COLO668 (cell line): ENCODE measurements around the gene RAI1.
"Not testable (repeated sequence)": the region's sequence is repeated elsewhere in the genome, so short reads cannot be mapped to it uniquely, and the experiment has no call there.

ENCODE experiments used
- DNase-seq: peaks from one replicate; lab custom pipeline; 2025; ENCODE audit not compliant: unreplicated experiment; lab: John Stamatoyannopoulos, UW

RAI1 gene

DNA sequence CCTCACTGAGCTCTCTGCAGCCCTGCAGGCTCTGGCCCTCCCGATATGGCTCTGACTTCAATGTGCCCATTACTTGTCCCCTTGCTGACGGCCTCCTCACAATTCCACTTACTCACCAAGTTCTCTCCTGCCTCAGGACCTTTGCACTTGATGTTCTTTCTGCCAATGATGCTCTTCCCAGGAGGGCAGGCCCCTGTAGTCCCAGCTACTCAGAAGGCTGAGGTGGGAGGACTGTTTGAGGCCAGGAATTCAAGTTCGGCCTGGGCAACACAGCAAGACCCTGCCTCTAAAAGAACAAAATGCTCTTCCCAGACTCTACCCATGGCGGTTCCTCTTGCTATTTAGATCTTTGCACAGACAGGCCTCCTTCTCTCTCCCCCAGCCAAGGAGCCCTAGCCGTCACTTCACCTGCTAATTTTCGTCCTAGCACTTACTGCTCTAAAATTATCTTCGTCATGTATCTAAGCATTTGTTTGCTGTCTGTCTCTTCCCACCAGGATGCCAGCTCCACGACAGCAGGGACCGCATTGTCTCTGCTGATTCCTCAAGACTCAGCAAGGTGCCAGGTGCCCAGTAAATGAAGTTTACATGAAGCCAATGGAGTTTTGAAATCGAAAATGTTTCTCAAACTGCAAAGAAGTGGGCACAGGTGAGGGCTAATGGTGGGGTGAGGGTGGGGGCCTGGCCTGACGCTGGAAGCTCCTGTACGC is 626 bp upstream of the RAI1 start:
- DNase-seq: no peak

DNA sequence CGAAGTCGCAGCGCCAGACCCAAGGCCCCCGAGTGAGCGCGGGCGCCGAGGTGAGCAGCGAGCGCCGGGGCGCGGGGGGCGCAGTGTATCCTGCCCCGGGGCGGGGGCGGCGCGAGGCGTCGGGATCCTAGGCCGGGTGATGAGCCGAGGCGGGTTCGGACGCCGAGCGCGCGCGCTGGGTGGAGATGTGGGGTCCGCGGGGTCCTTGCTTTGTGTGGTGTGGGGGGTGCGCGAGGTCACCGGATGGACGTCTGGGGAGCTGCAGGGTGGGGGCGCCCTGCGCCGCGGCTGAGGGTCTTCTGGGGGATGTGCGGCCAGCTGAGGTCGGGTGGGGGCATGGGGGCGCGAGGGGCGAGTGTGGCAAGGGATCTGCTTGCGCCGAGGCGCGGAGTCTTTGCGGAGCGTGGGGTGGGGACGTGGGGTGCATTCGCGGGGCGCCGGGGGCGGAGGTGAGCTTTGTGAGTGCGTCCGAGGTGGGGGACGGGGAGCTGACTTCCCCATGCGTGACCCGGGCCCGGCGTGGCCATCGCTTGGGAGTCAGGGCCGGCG is 560 bp downstream of the RAI1 start:
- peak; percentile 68 for DNase-seq

DNA sequence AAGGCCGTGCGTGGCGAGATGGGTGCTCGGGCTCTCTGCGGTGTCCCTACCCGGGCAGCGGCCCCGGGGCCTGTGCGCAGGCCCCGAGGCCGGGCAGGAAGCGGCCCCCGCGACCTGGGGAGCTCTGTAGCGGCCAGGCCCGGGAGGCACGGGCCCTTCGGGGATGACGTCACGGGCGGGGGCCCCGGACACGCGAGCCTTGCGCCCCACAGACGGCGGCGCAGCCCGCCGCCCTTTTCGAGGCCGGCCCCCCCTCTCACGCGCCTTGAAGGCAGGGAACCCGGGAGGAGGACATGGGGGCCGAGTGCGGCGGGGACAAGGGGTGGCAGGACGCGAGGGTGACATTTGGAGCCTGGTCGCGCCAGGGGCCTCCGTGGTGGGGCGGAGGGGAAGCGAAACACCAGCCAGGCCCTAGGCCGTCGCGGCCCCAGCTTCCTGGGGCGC is 1.1 kb downstream of the RAI1 start:
- peak; percentile 67 for DNase-seq

DNA sequence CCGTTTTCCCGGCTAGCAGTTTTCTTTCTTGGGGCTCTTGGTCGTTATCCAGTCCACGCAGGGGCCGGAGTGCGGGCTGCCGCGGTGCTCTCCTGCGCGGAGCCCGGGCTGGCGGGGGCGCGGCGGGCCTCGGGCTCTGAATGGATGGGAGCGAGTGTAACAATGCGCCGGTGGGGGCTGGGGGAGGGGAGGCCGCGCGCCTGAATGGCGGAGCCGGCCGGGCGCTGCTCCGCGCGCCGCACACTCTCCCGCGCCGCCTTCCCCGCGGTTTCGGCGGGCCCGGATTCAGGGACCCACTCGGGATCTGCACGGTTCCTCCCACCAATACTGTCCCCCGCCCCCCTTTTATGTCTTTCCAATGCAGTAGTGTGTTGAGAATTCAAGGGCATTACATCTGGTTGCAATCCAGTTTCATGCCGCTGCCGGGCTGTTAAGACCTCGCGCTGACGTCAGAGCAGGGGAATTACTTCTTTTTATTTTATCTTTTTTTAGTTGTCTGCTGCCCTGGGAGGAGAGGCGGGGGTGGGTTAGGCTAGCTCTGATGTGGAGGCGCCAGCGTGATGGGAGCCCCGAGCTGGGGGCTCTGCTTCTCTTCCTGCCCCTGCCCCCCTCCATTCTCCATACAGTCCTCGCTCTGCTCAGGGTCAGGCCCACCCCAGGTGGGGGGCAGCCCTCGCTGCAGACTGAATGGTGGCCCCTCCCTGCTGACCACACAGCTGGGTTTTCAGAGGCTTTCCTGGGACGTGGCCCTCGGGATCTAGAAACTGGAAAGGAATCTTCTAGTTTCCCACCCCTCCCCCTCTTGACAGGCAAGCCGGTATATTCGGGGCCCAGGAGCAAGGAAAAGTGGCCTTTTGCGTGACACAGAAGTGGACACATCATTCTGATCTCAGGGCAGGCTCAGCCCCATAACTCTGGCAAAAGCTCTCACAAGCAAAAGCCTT is 1.8 kb downstream of the RAI1 start:
- DNase-seq: peak; percentile 71

DNA sequence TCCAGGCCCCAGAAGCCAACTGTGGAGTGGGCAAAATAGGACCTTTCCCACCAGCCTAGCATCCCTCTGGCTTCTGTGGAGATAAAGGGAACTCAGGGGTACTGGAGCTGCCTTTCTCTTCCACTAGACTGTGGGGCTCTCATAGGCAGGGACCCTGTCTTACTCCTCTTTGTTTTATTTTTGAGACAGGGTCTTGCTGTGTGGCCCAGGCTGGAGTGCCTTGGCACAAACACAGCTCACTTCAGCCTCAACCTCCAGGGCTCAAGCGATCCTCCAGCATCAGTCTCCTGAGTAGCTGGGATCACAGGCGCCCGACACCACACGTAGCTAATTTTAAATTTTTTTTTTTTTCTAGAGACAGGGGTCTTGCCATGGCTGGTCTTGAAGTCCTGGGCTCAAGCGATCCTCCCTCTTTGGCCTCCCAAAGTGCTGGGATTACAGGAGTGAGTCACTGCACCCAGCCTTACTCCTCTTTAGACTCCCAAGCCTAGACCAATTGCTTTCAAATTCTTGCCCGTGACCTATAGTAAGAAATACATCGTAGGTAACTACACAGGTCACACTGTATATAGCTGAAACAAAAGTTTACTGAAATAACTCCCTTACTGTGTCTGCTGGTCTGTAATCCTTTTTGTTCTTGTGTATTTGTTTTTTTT is 2.6 kb downstream of the RAI1 start:
- DNase-seq: no peak

DNA sequence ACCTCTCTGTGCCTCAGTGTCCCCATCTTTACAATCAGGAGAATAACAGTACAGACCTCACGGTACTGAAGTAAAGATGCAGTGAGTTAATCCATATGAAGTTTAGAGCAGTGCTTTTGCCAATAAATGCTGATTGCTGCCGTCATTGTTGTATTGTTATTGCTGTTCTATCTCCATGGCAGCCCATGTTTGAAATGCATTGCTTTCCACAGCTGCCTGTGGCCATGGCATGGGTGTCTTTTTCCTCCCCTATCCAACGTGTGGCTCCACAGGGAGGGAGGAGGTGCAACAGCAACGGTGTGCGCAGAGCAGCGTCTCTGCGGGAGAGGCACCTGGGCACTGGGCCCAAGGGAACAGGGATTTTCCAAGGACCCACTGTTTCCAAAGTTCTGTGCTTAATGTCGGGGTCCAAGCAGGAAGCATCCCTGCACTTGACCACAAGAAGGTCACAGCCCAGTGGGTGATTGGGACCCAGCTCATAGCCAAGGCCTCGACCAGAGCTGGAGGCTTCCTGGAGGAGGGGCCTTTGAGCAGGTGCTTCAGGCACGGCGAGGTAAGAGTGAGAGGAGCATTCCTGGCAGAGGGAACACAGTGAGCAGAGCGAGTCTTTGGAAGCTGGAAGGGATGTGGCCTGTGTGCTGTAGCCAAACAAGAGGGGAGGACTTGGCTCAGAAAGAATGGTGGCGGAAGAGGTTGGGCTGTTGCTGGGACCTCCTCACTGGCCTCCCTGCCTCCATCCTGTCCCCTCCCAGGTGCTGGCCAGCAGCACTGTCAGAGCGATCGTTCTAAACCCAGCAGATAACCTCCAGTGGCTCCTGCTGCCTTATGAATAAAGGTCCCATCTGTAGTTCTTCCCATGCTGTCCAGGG is 3.9 kb downstream of the RAI1 start:
- peak; percentile 66 for DNase-seq

DNA sequence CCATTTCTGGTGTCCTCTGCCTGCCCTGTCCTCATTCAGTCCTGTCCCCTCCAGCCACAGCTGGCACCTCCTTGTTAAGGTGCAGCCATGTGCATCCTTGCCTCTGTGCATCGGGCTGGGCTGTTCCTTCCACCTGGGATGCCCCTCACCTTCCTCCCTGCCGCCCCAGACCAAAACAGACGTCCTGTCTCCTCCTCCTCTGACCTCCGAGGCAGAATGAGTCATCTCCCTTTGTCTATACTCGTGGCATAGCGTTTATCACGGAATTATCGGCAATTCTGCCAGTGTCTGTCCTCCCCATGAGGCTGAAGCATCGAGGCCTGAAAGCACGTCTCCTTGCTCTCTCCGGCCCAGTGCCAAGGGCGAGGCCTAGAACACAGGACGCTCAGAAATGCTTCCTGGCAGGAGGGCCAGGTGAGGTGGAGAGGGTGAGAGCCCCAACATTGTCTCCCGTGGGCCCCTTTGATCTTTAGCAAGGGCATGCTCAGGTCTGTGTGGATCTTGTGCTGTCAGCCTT is 4.6 kb downstream of the RAI1 start:
- peak; percentile 55 for DNase-seq

DNA sequence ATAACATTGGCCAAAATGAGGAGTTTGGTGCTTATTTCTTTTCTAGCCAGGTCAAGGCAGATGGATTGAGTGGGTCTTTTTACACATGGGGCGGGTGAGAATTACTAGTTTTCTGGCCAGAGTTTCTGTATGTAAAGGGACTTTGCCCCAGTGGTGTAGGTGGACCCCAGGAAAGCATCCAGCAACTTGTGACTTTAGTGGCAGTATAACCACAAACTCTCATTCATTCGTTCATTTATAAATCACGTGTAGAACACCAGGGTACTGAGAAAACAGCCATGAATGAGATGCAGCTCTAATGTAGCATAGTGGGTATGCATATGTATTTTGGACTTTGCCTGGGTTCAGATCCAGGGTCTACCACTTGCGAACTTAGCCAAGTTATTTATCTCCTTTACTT is 8.1 kb downstream of the RAI1 start:
- DNase-seq: no peak

DNA sequence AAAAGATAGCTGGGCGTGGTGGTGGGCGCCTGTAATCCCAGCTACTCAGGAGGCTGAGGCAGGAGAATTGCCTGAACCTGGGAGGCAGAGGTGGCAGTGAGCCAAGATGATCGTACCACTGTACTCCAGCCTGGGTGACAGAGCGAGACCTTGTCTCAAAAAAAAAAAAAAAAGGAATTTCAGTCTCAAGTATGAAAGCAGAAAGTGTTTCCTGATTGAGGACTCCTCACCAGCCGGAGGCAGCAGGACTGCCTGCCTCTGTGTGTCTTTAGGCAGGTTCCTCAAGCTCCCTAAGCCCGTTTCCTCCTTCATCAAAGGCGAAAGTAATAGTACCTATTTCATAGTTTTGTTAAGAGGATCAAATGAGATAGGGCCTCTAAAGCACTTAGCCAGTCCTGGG is 9.0 kb downstream of the RAI1 start:
- DNase-seq: not testable (repeated sequence)

DNA sequence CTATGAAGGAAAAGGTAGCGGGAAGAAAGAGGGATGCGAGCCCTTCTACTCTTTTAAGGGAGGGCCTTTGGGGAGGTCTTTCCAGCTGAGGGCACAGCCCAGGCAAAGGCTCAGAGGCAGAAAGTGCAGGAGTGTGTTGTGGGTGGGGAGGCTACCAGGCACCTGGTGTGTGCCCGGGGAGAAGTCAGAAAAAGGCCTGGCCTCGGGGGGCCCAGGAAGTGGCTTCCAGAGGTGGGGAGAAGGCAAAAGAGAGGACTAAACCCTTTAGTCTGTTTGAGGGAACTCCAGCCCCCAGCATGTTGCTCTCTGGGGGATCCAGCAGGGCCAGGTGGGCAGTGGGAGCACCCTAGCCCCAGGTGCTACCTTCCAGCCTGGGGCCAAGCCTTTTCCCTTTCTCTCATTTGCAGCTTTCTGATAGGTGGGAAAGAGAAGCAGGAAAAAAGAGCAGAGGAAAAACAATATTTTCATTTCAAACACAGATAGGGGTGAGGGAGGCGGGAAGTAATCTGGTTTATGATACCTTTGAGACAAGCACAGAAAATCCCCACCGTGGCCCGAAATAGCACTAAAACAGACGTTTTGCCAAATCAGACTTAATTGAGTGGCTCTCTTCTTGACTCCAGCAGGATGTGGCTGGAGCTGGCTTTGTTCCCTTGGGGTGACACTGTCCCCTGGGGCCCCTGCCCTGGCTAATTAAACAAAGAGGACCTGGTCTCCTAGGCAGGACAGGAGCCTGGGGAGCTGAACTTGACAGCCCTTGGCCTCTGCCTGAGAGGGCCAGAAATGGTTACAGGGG is 10.4 kb downstream of the RAI1 start:
- DNase-seq: peak; percentile 53

DNA sequence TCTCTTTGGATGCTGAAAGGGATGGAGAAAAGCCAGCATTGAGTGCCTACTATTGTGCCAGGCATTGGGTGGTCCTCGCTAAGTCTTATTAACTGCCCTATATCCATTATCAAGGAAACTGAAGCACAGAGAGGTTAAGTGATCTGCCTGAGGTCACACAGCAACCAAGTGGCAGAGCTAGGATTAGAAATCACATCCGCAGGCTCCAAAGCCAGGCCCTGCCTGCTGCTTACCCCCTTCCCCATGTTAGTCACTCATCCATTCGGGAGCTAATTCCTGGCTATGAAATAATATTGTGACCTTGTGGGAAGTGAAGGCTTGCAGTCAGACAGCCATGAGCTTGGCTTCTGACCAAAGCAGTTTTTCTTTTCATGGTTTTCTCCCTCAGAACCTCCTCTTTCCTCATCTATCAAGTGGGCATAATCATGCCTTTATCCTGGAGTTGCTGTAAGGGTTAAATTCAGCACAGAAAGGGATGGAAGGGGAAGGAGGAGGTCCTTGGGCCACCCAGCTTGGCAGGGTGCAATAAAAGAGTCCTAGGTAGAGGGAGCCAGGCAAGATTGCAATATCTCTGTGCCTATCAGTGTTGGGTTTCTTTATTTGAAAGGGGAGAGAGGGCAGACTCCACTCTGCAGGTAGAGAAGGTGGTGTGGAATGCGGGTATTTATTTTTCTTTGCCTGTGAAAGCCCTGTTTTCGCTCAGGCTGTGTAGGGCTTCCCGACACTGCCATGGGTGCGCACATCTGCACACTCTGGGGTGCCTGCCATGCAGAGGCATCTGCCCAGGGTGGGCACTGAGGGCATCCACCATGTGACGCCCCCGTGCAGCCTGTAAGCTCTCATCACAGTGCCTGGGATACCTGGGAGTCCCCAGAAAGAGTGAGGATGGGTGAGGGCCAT is 11.3 kb downstream of the RAI1 start:
- DNase-seq: peak; percentile 10

DNA sequence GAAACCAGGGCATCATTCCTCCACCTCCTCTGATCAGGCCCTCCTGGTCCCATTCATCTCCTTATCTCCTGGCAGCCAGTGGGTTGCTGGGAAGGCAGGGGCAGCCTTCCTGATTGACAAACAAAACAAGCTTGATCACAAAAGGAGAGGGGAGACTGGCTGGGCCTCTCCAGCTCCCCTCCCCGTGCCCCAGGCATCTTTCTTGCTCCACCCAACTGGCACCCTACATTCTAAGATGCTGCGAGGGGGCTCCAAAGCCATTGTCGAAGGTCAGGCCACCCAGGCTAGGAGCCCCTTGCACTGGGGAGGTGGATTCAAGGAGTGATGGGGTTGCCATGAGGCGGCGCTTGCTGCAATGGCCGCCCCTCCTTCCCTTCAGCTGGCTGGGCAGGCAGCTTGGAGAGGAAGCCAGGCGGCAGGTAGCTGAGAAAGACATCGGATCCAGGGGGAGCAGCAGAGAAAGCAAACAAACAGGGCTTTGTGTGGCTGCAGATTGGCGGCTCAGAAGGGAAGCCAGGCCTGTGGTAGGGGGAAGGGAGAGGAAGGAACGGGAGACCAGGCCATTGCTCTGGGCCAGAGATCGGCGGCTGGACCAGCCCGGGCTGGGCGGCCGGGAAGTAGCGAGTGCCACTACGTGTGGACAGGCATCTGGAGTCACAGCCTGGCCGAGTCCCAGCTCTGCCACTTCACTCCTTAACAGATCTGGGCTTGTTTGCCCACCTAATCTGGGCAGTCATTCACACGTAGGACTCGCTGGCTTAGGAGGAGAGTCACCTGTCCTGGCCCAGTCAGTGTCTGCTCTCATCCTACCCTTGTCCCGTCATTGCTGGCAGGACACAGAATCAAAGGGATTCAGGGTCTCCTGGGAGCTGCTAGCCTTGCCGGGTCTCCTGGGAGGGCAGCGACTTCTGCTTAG is 12.3 kb downstream of the RAI1 start:
- peak; percentile 72 for DNase-seq

DNA sequence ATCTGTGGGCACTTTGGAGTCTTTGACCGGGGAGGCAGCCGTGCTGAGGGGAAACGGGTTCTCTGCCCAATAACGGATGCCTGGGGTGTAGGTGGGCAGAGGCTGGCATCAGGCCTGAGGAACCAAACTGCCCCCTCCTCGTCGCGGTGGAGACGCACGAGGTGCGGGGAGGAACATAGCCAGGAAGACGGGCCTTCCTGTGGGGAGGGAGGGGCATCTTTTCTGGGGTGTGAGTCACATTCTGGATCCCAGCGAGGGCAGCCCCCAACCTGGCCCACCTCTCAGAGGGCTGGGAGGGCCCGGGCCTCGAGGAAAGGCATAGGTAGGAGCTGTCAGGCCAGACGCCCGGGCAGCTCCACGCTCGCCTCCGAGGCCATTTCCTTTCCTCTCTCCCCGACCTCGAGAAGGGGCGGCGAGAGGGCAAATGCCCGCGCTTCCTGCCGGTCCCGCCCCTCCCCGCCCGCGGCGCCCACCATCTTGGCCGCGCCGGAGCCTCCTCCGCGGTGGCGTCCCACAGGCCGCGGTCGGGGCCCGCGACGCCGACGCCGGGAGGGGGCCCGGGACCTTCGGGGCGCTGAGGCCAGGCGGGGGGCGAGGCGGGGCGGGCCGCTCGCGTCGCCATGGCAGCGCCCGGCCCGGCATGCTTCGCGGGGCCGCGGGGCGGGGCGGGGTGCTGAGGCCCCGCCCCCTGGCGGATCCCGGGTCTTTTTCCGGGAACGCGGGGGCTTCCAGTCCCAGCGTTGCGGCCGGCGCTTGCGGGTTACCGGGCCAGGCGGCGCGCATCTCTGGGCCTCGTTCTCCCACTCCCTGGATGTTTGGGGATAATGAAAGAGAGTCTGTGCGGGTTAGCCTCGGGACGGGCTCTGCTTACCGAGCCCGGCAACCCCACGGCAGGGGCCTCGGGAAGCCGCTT is 13.2 kb downstream of the RAI1 start:
- peak; percentile 74 for DNase-seq

DNA sequence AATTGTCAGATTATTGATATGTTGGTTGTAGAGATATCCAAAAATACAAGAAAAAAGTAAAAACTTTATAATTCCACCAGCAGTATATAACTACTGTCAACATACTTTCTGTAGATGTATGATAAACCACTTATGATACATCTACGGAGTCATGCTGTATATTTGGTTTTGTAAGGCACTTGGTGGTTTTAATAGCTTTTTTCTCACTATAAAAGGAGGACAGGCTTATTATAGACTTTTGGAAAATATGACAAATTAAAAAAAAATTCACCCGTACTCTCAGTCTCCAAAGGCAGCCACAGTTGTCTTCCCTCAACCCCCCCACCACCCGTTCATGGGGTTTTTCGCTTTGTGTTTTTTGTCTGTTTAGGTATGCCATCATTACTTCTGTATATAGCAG is 14.8 kb downstream of the RAI1 start:
- no peak for DNase-seq

DNA sequence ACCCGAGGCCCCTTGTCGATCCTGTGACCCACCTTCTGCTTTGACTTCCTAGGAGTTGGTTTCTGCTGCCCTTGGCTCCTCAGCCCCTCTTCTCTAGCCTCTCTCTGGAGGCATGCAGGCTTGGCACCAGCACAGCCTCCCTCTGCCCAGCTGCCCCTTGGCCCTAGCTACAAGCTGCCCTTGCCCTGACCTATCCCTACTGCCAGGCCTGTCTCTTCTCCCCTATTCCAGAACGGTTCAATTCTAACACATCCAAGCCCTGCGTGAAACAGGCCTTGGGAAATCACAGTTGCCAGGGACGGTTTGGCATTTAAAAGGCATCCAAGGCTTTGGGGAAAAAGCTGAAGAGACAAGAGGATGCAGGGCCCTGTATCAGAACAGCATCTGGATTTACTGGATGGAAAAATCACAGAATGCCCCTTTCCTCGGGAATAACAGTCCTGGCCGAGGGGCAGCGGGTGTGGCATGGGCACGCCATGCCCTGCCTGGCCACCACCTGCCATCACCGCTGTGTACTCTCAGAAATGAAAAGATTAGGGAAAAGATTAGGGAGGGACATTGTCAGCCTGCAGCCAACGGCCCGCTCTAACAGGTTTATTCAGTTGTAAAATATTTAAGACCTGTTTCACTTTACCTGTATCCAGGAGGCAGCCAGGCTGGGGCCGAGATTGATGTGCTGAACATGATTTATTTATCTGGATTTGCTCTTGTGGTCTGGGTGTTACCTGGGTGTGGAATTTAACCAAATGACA is 15.8 kb downstream of the RAI1 start:
- no peak for DNase-seq

DNA sequence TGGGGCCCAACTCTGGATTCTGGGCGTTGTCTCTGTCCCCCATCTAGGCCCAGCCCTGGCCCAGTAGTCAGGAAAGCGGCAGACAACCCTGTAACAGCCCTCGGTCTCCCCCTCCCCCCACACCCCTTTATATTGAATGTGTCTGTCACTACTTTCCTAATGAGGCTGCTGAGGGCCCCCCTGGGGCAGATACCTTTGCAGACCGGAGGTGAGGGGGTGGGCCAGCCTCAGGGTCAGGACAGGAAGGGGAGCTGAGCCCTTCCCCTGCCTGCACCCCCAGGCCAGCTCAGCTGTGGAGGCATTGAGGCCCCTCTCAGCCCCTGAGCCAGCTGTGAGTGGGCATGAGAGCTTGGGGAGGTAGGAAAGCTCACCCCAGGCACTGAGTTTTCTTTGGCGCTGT is 17.1 kb downstream of the RAI1 start:
- DNase-seq: no peak
